K562 (cell line): Measurements from ENCODE around the gene UBE2U. TPM values are rescaled to one million over a fixed set of nuclear protein-coding genes. Genes with fewer than 3 reads are reported as not detected.

Experiments
- ATAC-seq: fragments of 200-7000 bp; cut with Tn5 transposase; 3 replicates; pipeline ENCODE4 v1.9.1; 2020; ENCODE audit warnings: moderate library complexity
- BruUV-seq: library from RNA; stranded (reverse); fragments of 400-500 nt; replicated peaks from 2 replicates; lab custom pipeline; 2021; lab: Mats Ljungman, UMichigan
- CTCF ChIA-PET: fragments of 300-600 bp; formaldehyde crosslinking; extraction: SDS; loops from one replicate; lab custom pipeline; 2021; ENCODE audit warnings: low intra/inter-chr PET ratio; lab: Yijun Ruan, JAX
- POLR2A ChIA-PET: fragments of 300-600, 350-650 bp; sonication (Branson Sonifier 250); formaldehyde crosslinking; extraction: SDS; loops from one replicate; lab custom pipeline; 2021; ENCODE audit warnings: antibody characterized with exemption, inconsistent platforms; lab: Yijun Ruan, JAX
- DNase-seq, 4 experiments: peaks; one replicate each; pipeline versions ENCODE4 v3.0.0 to v3.0.0-alpha.2; 2011 to 2018; ENCODE audit warnings: low spot score in 3 of 4, mixed read lengths in 3 of 4; ENCODE audit errors: extremely low read depth in 1 of 4
- FAIRE-seq: peaks from 2 replicates; lab custom pipeline; 2011; peaks lifted over from hg19 to GRCh38; lab: Jason Lieb, UNC
- H2AFZ ChIP-seq: 2 replicates; pipeline ENCODE4 v1.6.0; 2011; ENCODE audit warnings: low read depth, low read length, control low read depth, inconsistent platforms
- H3K27ac ChIP-seq: fragments of 200-600 bp; 3 replicates; pipeline ENCODE4 v1.8.0; 2011; ENCODE audit warnings: low read depth, mild to moderate bottlenecking, control low read depth, inconsistent platforms, low read length, moderate library complexity, mixed read lengths; ENCODE audit errors: extremely low read depth
- H3K27me3 ChIP-seq, 2 experiments: fragments of 300-600 bp in 1 of 2; 2 replicates in 1 of 2; 3 replicates in 1 of 2; pipeline versions ENCODE4 v1.6.0 to v1.8.0; 2011; ENCODE audit warnings: inconsistent platforms in 2 of 2, low read length in 2 of 2, mild to moderate bottlenecking in 1 of 2, mixed read lengths in 1 of 2, moderate library complexity in 1 of 2; ENCODE audit not compliant: control insufficient read depth in 2 of 2, insufficient read depth in 2 of 2
- H3K36me3 ChIP-seq: fragments of 300-600 bp; 3 replicates; pipeline ENCODE4 v1.8.0; 2011; ENCODE audit warnings: mild to moderate bottlenecking, low read length, inconsistent platforms; ENCODE audit not compliant: control insufficient read depth, insufficient read depth
- H3K4me1 ChIP-seq, 2 experiments: fragments of 200-600 bp in 1 of 2; replicated peaks in 1 of 2; 2 replicates in 1 of 2; 3 replicates in 1 of 2; pipeline versions ENCODE4 v1.5.1 to v1.8.0; 2011; ENCODE audit warnings: inconsistent platforms in 2 of 2, low read length in 2 of 2, mild to moderate bottlenecking in 1 of 2, mixed read lengths in 1 of 2, moderate library complexity in 1 of 2; ENCODE audit not compliant: control insufficient read depth in 2 of 2, insufficient read depth in 2 of 2
- H3K4me2 ChIP-seq: 2 replicates; pipeline ENCODE4 v1.6.1; 2011; ENCODE audit warnings: low read length, control low read depth, inconsistent platforms, mixed read lengths; ENCODE audit not compliant: insufficient read depth
- H3K4me3 ChIP-seq: fragments of 200-600 bp; sonication (generic), shearing (Covaris generic); 2 replicates; pipeline ENCODE4 v1.5.1; 2016; ENCODE audit warnings: control low read depth, inconsistent platforms
- H3K79me2 ChIP-seq: fragments of 200-600 bp; 3 replicates; pipeline ENCODE4 v1.8.0; 2011; ENCODE audit warnings: low read length, inconsistent platforms; ENCODE audit not compliant: control insufficient read depth, insufficient read depth
- H3K9ac ChIP-seq, 2 experiments: 2 replicates each; pipeline versions ENCODE4 v1.6.0 to v1.6.1; 2011; ENCODE audit warnings: low read depth in 2 of 2, low read length in 2 of 2, control low read depth in 1 of 2, inconsistent platforms in 1 of 2, mild to moderate bottlenecking in 1 of 2, mixed read lengths in 1 of 2; ENCODE audit not compliant: insufficient read depth in 1 of 2
- H3K9me1 ChIP-seq: one replicate; pipeline ENCODE4 v1.6.0; 2011; ENCODE audit warnings: inconsistent platforms, mild to moderate bottlenecking, low read length, moderate library complexity; ENCODE audit not compliant: control insufficient read depth, insufficient read depth
- H3K9me3 ChIP-seq: replicated peaks from 2 replicates; pipeline ENCODE4 v1.5.1; 2011; ENCODE audit warnings: low read depth, low read length, inconsistent platforms; ENCODE audit not compliant: control insufficient read depth, insufficient read depth
- H4K20me1 ChIP-seq: replicated peaks from 2 replicates; pipeline ENCODE4 v1.6.1; 2011; ENCODE audit warnings: low read length, inconsistent platforms, mixed read lengths; ENCODE audit not compliant: control insufficient read depth, insufficient read depth
- CBX3 ChIP-seq, 2 experiments: IDR thresholded peaks; 1 replicate in 1 of 2; 2 replicates in 1 of 2; pipeline ENCODE4 v1.6.1; 2012; ENCODE audit warnings: inconsistent platforms in 2 of 2, low read length in 2 of 2, borderline replicate concordance in 1 of 2, control low read depth in 1 of 2
- DACH1 ChIP-seq: fragments of 450-650 bp; IDR thresholded peaks from 2 replicates; pipeline ENCODE4 v1.6.1; 2018; ENCODE audit not compliant: partially characterized antibody
- ELF1 ChIP-seq: fragments of 200-800 bp; sonication (Bioruptor generic); IDR thresholded peaks from 2 replicates; pipeline ENCODE4 v1.6.1; 2016; ENCODE audit warnings: missing genetic modification characterization, missing compliant biosample characterization
- HDAC2 ChIP-seq: fragments of 450-650 bp; IDR thresholded peaks from 2 replicates; pipeline ENCODE4 v1.6.1; 2016; ENCODE audit warnings: mild to moderate bottlenecking
- HDAC3 ChIP-seq: fragments of 450-650 bp; IDR thresholded peaks from 2 replicates; pipeline ENCODE4 v1.6.1; 2018; ENCODE audit warnings: borderline replicate concordance, mild to moderate bottlenecking, moderate library complexity; ENCODE audit not compliant: partially characterized antibody
- ILK ChIP-seq: fragments of 450-650 bp; IDR thresholded peaks from 2 replicates; pipeline ENCODE4 v1.6.1; 2016; ENCODE audit warnings: missing genetic modification characterization, low read depth, mild to moderate bottlenecking, missing compliant biosample characterization, moderate library complexity, borderline replicate concordance
- PURB ChIP-seq: sonication (generic); formaldehyde crosslinking; IDR thresholded peaks from 2 replicates; pipeline ENCODE4 v1.9.0; 2021; ENCODE audit warnings: low read depth, mild to moderate bottlenecking, missing genetic modification reagents
- RBM15 ChIP-seq: fragments of 200-400 bp; formaldehyde crosslinking; IDR thresholded peaks from 2 replicates; pipeline ENCODE4 v1.6.1; 2018; ENCODE audit warnings: mild to moderate bottlenecking, low read length, moderate library complexity; ENCODE audit not compliant: insufficient read depth
- SMARCA5 ChIP-seq: fragments of 450-650 bp; IDR thresholded peaks from 2 replicates; pipeline ENCODE4 v1.6.1; 2016
- ZNF311 ChIP-seq: fragments of 250-450 bp; sonication (Bioruptor Pico); IDR thresholded peaks from 2 replicates; pipeline ENCODE4 v1.4.0; 2020; ENCODE audit warnings: mild to moderate bottlenecking, moderate library complexity
- in situ Hi-C: fragments of 300-500 bp; cut with MboI; formaldehyde crosslinking; loops from 4 replicates; pipeline ENCODE4 v1.15.0; 2018; ENCODE audit warnings: inconsistent platforms, mixed read lengths
- intact Hi-C: fragments of 100-400 bp; cut with micrococcal nuclease; formaldehyde crosslinking; loops from 2 replicates; pipeline ENCODE4 v1.14.2; 2022
- polyA plus RNA-seq, 8 experiments: library from polyadenylated mRNA; depleted of rRNA in 4 of 8; stranded (reverse) in 5 of 8; unstranded in 3 of 8; fragments of >200 nt; fragmentation: Nextera tagmentation in 2 of 8; fragmentation: Illumina TruSeq in 1 of 8; extraction: Ambion mirVana in 2 of 8; extraction: Trizol in 1 of 8; gene quantifications; 2 replicates each; pipeline versions ENCODE4 v1.2.1 to v1.2.3, GENCODE V29; 2011 to 2014; ENCODE audit warnings: inconsistent platforms in 1 of 8, missing spikeins in 1 of 8
- total RNA-seq, 7 experiments: library from RNA; depleted of rRNA in 6 of 7; stranded (reverse); fragments of >200 nt in 6 of 7; fragmentation: Illumina TruSeq in 2 of 7; extraction: Trizol in 2 of 7; gene quantifications; 2 replicates each; pipeline versions ENCODE4 v1.2.1 to v1.2.3, GENCODE V29; 2011 to 2021; ENCODE audit warnings: low replicate concordance in 1 of 7
- TF ChIP-seq, protein P1 (sequence below): fragments of 250-450 bp; sonication (Bioruptor Pico); IDR thresholded peaks from 2 replicates; pipeline ENCODE4 v1.4.0; 2020; ENCODE audit warnings: borderline replicate concordance
- TF ChIP-seq, protein P2 (sequence below): fragments of 200-800 bp; sonication (Bioruptor generic); IDR thresholded peaks from 2 replicates; pipeline ENCODE4 v1.6.1; 2017; ENCODE audit warnings: missing genetic modification characterization, missing compliant biosample characterization
- TF ChIP-seq, protein P3 (sequence below): fragments of 250-450 bp; sonication (Bioruptor Pico); IDR thresholded peaks from 2 replicates; pipeline ENCODE4 v1.5.0; 2021; ENCODE audit warnings: mild to moderate bottlenecking, borderline replicate concordance

UBE2U gene
- total and polyA plus RNA-seq, 9 of the 15 experiments (the other 6 are each of a cell fraction or from before 2014, with no cell fraction given), result not detected

DNA sequence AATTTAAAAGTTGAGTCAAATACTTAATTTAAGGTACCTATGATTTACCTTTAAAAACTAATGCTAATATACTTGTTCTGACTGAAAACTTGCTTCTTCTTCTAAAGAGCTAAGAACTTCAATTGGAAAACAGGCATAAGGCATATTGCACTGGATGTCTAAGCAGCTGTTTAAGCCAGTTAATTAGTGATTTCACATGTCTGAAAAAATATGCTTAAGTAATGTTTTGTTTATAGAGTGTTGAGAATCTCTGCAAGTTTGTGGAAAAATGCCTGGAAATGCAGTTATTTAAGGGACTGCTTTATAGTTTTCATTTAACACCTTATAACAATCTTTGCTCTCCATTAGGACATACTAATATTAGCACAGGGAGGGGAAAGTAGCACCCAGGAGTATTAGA is 28.2 kb downstream of the UBE2U start:
- Histone ChIP-seq H3K4me1 (no peaks in the 10 kb centered on the region), H3K27me3 (no peaks in the 10 kb centered on the region), H2AFZ (no peak overlapping the region), H3K27ac (no peak overlapping the region), H3K79me2 (no peaks in the 10 kb centered on the region), H3K4me3 (no peak overlapping the region), H3K9me3 (no peaks in the 10 kb centered on the region), H3K4me2 (no peak overlapping the region), H3K9ac (no peak overlapping the region), H4K20me1 (no peaks in the 10 kb centered on the region), H3K36me3 (no peaks in the 10 kb centered on the region), H3K9me1 (no peaks in the 10 kb centered on the region)
- POLR2A ChIA-PET, result interaction anchor here (0.6 kb wide), 1 partner anchor 1459 kb away, joined by 3 read pairs; no protein-coding TSS in a partner anchor
- no peak for ATAC-seq
- TF ChIP-seq RBM15 (no peak), ILK (tag) (no peak), PURB (no peak), HDAC2 (no peak), CBX3 (IDR thresholded peaks at IDR 0.05; ENCODE audit: borderline replicate concordance in 1 of 2, low read length in 2 of 2) (no peak), HDAC3 (no peak), DACH1 (no peak), ZNF311 (CRISPR knock-in tag) (no peak), SMARCA5 (no peak), ELF1 (tag) (no peak)
- TF ChIP-seq, protein P1, sequence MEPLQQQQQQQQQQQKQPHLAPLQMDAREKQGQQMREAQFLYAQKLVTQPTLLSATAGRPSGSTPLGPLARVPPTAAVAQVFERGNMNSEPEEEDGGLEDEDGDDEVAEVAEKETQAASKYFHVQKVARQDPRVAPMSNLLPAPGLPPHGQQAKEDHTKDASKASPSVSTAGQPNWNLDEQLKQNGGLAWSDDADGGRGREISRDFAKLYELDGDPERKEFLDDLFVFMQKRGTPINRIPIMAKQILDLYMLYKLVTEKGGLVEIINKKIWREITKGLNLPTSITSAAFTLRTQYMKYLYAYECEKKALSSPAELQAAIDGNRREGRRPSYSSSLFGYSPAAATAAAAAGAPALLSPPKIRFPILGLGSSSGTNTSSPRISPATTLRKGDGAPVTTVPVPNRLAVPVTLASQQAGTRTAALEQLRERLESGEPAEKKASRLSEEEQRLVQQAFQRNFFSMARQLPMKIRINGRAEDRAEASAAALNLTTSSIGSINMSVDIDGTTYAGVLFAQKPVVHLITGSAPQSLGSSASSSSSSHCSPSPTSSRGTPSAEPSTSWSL (CRISPR knock-in tag), result no peak
- TF ChIP-seq, protein P2, sequence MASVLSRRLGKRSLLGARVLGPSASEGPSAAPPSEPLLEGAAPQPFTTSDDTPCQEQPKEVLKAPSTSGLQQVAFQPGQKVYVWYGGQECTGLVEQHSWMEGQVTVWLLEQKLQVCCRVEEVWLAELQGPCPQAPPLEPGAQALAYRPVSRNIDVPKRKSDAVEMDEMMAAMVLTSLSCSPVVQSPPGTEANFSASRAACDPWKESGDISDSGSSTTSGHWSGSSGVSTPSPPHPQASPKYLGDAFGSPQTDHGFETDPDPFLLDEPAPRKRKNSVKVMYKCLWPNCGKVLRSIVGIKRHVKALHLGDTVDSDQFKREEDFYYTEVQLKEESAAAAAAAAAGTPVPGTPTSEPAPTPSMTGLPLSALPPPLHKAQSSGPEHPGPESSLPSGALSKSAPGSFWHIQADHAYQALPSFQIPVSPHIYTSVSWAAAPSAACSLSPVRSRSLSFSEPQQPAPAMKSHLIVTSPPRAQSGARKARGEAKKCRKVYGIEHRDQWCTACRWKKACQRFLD (CRISPR knock-in tag), result no peak
- TF ChIP-seq, protein P3, sequence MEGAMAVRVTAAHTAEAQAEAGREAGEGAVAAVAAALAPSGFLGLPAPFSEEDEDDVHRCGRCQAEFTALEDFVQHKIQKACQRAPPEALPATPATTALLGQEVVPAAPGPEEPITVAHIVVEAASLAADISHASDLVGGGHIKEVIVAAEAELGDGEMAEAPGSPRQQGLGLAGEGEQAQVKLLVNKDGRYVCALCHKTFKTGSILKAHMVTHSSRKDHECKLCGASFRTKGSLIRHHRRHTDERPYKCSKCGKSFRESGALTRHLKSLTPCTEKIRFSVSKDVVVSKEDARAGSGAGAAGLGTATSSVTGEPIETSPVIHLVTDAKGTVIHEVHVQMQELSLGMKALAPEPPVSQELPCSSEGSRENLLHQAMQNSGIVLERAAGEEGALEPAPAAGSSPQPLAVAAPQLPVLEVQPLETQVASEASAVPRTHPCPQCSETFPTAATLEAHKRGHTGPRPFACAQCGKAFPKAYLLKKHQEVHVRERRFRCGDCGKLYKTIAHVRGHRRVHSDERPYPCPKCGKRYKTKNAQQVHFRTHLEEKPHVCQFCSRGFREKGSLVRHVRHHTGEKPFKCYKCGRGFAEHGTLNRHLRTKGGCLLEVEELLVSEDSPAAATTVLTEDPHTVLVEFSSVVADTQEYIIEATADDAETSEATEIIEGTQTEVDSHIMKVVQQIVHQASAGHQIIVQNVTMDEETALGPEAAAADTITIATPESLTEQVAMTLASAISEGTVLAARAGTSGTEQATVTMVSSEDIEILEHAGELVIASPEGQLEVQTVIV (CRISPR knock-in tag), result no peak
- DNase-seq, result no peak
- no TSS peak for BruUV-seq
- in situ Hi-C loops (no loop called here), intact Hi-C loops (no loop called here)
- FAIRE-seq, result no peak
- CTCF ChIA-PET, result no interaction called here
